Choroid plexus epithelial cell (primary cell): ENCODE data around the gene FAAH2.
A peak's percentile ranks its signal among the peaks of the same experiment; 100 is the strongest.

Experiments used
- DNase-seq: peaks from one replicate; pipeline ENCODE4 v3.0.0-alpha.2; 2010; ENCODE audit warnings: low read depth
- H3K4me3 ChIP-seq: 2 replicates; pipeline ENCODE4 v1.5.1; 2011; ENCODE audit warnings: low read depth, mild to moderate bottlenecking, control low read depth, low read length, moderate library complexity
- TF ChIP-seq, protein P1 (sequence below): conservative IDR thresholded peaks from 2 replicates; pipeline ENCODE4 v1.5.1; 2011; ENCODE audit warnings: low read depth, mild to moderate bottlenecking, control low read depth, inconsistent platforms, low read length, moderate library complexity

Gene FAAH2

DNA sequence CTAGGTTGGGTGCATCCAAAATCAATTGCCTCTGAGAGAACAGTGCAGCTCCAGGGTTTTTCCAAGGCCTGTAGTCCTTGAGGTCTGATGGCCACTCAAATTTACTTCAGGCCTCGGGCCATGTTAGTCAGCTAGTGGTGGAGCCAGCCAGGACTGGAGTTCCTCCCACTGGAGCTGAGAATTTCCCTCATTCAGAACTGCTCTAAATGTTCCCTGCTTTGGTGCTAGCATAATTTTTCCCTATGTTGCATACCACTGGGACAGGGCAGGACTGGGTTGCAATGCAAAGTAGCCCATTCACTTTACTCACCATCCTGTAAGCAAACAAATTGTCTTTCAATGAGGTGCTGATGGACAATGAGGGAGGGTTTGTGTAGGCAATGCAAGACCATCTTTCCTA, 159.3 kb downstream of the FAAH2 start:
- H3K4me3 ChIP-seq: no peak overlapping the region
- TF ChIP-seq, protein P1, sequence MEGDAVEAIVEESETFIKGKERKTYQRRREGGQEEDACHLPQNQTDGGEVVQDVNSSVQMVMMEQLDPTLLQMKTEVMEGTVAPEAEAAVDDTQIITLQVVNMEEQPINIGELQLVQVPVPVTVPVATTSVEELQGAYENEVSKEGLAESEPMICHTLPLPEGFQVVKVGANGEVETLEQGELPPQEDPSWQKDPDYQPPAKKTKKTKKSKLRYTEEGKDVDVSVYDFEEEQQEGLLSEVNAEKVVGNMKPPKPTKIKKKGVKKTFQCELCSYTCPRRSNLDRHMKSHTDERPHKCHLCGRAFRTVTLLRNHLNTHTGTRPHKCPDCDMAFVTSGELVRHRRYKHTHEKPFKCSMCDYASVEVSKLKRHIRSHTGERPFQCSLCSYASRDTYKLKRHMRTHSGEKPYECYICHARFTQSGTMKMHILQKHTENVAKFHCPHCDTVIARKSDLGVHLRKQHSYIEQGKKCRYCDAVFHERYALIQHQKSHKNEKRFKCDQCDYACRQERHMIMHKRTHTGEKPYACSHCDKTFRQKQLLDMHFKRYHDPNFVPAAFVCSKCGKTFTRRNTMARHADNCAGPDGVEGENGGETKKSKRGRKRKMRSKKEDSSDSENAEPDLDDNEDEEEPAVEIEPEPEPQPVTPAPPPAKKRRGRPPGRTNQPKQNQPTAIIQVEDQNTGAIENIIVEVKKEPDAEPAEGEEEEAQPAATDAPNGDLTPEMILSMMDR: no peak
- DNase-seq: no peak

DNA sequence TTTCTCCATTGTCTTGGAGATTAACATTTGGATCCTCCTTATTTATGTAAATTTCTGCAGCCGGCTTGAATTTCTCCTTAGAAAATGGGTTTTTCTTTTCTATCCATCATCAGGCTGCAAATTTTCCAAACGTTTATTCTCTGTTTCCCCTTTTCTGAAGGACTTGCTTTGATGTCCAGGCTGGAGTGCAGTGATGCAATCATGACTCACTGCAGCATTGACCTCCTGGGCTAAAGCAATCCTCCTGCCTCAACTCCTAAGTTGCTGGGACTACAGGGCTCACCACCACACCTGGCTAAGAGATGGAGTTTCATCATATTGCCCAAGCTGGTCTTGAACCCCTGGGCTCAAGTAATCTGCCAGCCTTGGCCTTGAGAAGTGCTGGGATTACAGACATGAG, 161.3 kb downstream of the FAAH2 start:
- H3K4me3 ChIP-seq: no peak overlapping the region
- TF ChIP-seq, protein P1: no peak
- DNase-seq: no peak

DNA sequence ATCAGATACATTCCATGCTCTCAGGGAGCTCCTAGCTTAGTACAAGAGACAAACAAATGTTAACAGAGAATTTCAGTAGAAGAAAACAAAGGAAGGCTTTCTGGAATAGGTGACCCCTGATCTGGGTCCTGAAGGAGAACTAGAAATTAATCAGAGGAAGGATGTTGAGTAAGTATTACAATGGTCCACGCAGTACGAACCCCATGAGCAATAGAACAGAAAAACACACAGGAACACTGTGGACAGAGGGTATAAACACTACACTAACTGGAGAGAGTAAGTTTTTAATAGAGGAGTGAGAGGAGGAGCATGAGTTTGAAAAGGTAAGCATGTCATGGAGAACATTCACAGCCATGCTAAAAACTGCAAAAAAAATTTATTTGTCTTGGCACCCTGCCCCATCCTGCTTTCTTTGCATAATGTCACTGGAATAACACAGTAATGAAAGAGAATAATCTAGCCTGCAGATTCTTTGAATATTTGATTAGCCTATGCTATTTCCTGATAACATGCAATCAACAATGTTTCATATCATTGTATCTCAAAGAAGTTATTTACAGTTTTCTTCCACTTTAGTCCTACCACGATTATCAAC, 165.0 kb downstream of the FAAH2 start:
- no peak overlapping the region for H3K4me3 ChIP-seq
- no peak for DNase-seq
- TF ChIP-seq, protein P1: no peak

DNA sequence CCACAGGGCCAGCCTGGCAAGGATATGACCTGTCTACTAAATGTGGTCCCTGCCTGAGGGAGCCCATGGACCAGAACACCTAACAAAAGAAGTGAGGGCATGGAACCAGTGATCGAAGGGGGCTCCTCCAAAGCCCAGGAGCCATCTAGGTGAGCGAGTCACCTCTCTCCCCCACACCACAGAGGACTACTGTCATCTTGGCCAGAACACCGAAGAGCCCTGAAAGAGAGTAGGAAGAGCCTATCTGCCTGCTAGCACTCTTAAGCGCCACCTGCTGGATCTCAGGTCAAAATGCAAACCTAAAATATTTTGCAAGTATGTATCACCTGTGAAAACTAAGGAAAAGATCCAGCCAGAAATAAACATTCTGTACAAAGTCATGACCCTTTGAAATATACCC, 167.4 kb downstream of the FAAH2 start:
- DNase-seq: peak; percentile 9
- no peak overlapping the region for H3K4me3 ChIP-seq
- TF ChIP-seq, protein P1: peak; percentile 31

DNA sequence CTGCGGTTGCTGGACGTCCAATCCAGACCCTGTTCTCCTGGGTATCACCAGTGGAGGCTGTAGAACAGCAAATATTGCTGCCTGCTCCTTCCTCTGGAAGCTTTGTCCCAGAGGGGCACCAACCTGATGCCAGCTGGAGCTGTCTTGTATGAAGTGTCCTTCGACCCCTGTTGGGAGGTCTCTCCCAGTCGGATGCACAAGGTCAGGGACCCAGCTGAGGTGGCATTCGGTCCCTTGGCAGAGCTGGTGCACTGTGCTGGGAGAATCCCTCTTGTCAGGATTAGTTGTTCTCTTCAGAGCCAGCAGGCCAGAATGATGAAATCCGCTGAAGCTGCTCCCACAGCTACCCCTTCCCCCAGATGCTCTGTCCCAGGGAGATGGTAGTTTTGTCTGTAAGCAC, 195.0 kb downstream of the FAAH2 start:
- no peak for DNase-seq
- no peak overlapping the region for H3K4me3 ChIP-seq
- TF ChIP-seq, protein P1: no peak

DNA sequence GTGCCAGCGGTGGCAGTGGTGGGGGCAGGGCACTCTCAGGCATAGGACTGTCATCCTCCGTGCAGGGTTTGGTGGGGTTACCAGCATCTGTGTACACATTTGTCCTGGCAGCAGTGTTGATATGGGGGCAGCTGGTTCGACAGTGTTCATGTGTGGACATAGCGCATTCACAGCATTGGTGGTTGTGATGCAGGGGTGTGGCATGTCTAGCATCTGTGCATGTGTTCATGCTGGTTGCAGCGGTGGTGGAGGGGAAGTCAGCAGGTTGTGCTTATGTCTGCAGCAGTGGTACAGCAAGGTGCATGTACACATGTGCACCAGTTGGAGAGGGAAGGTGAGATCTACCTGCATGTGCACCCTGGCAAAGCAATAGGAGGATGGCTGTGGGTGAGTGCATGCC, 230.0 kb downstream of the FAAH2 start:
- no peak for DNase-seq
- TF ChIP-seq, protein P1: no peak
- no peak overlapping the region for H3K4me3 ChIP-seq

DNA sequence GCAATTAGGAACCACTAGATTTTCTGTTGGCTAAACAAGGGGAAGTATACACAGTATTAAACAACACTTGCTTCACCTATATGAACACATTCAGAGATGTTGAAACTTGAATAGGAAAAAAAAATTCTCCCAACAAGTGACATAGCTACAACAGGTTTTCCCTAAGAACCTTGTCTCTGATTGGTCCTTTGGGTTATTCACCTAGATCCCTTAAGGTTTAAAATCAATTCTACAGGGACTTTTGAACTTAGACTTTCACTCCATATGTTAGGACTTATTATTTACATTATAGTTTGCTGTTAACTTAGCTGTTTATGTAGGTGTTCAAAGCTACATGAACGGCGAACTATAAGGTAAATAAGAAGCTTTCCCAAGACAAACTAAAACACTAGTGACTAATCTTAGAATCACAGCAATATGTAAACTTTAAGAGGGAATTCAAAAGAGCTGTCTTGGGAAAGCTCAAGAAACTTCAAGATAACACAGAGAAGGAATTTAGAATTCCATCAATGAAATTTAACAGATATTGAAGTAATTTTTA, 233.1 kb downstream of the FAAH2 start:
- DNase-seq: no peak
- TF ChIP-seq, protein P1: no peak
- H3K4me3 ChIP-seq: no peak overlapping the region
